IMR-90 (cell line): ENCODE measurements around the gene LRRC9. TPM values are rescaled to one million over a fixed set of nuclear protein-coding genes. Genes with fewer than 3 reads are reported as not detected.

Experiments
- ATAC-seq: fragments of 200-7000 bp; cut with Tn5 transposase; 2 replicates; pipeline ENCODE4 v1.9.1; 2020; ENCODE audit warnings: low read depth, mild to moderate bottlenecking, moderate library complexity
- BruUV-seq: library from RNA; stranded (reverse); fragments of 400-500 nt; replicated peaks from 2 replicates; lab custom pipeline; 2021; lab: Mats Ljungman, UMichigan
- CTCF ChIA-PET: fragments of 300-600 bp; formaldehyde crosslinking; extraction: SDS; loops from one replicate; lab custom pipeline; 2021; ENCODE audit warnings: antibody characterized with exemption; lab: Yijun Ruan, JAX
- POLR2A ChIA-PET: fragments of 300-600 bp; sonication (Branson Sonifier 250); formaldehyde crosslinking; loops from one replicate; lab custom pipeline; 2022; ENCODE audit warnings: antibody characterized with exemption; ENCODE audit not compliant: unreplicated experiment; lab: Charles Lee
- DNase-seq: peaks from one replicate; pipeline ENCODE4 v3.0.0; 2013
- H2AFZ ChIP-seq: replicated peaks from 2 replicates; pipeline ENCODE3; 2013; ENCODE audit warnings: low read length, mild to moderate bottlenecking; ENCODE audit not compliant: poor library complexity
- H2AK5ac ChIP-seq: 2 replicates; pipeline ENCODE4 v1.6.1; 2013; ENCODE audit warnings: low read depth, low read length, inconsistent platforms
- H2AK9ac ChIP-seq: replicated peaks from 2 replicates; pipeline ENCODE3; 2013; ENCODE audit warnings: mild to moderate bottlenecking, low read depth, low read length, moderate library complexity; ENCODE audit not compliant: poor library complexity
- H2BK120ac ChIP-seq: 2 replicates; pipeline ENCODE4 v1.6.1; 2013; ENCODE audit warnings: low read depth, low read length, inconsistent platforms
- H2BK15ac ChIP-seq: 3 replicates; pipeline ENCODE4 v1.6.1; 2013; ENCODE audit warnings: low read depth, low read length, inconsistent platforms
- H2BK20ac ChIP-seq: 2 replicates; pipeline ENCODE4 v1.6.1; 2013; ENCODE audit warnings: low read depth, mild to moderate bottlenecking, inconsistent platforms, low read length, moderate library complexity
- H2BK5ac ChIP-seq: 2 replicates; pipeline ENCODE4 v1.6.1; 2013; ENCODE audit warnings: mild to moderate bottlenecking, low read depth, low read length, inconsistent platforms; ENCODE audit not compliant: poor library complexity, severe bottlenecking
- H3K14ac ChIP-seq: replicated peaks from 2 replicates; pipeline ENCODE4 v1.6.1; 2013; ENCODE audit warnings: low read depth, low read length, inconsistent platforms
- H3K18ac ChIP-seq: 2 replicates; pipeline ENCODE4 v1.6.1; 2013; ENCODE audit warnings: low read depth, low read length, control low read depth
- H3K23ac ChIP-seq: 2 replicates; pipeline ENCODE4 v1.6.1; 2013; ENCODE audit warnings: low read depth, low read length, inconsistent platforms
- H3K27ac ChIP-seq: 2 replicates; pipeline ENCODE4 v1.5.1; 2013; ENCODE audit warnings: mild to moderate bottlenecking, control low read depth, low read length; ENCODE audit not compliant: insufficient read depth
- H3K27me3 ChIP-seq: 2 replicates; pipeline ENCODE4 v1.6.1; 2013; ENCODE audit warnings: low read length; ENCODE audit not compliant: control insufficient read depth, insufficient read depth
- H3K36me3 ChIP-seq: 2 replicates; pipeline ENCODE4 v1.6.1; 2013; ENCODE audit warnings: low read length, mixed read lengths; ENCODE audit not compliant: control insufficient read depth, insufficient read depth
- H3K4ac ChIP-seq: 2 replicates; pipeline ENCODE4 v1.6.1; 2013; ENCODE audit warnings: low read depth, low read length, inconsistent platforms
- H3K4me1 ChIP-seq: 2 replicates; pipeline ENCODE4 v1.6.1; 2013; ENCODE audit warnings: low read length, mixed read lengths; ENCODE audit not compliant: control insufficient read depth, insufficient read depth
- H3K4me2 ChIP-seq: 2 replicates; pipeline ENCODE4 v1.6.1; 2013; ENCODE audit warnings: low read depth, mild to moderate bottlenecking, control low read depth, low read length, moderate library complexity
- H3K4me3 ChIP-seq: 2 replicates; pipeline ENCODE4 v1.5.1; 2013; ENCODE audit warnings: low read depth, mild to moderate bottlenecking, control low read depth, low read length, moderate library complexity; ENCODE audit not compliant: insufficient read depth
- H3K56ac ChIP-seq: 2 replicates; pipeline ENCODE4 v1.6.1; 2013; ENCODE audit warnings: low read length, inconsistent platforms; ENCODE audit not compliant: insufficient read depth; ENCODE audit errors: extremely low read depth
- H3K79me1 ChIP-seq, 2 experiments: 2 replicates each; pipeline ENCODE4 v1.6.1; 2013; ENCODE audit warnings: low read length in 2 of 2, inconsistent platforms in 1 of 2, low read depth in 1 of 2
- H3K9ac ChIP-seq: 2 replicates; pipeline ENCODE4 v1.6.1; 2013; ENCODE audit warnings: low read depth, low read length, control low read depth
- H3K9me1 ChIP-seq: 2 replicates; pipeline ENCODE4 v1.6.1; 2013; ENCODE audit warnings: low read length, inconsistent platforms; ENCODE audit not compliant: insufficient read depth
- H3K9me3 ChIP-seq: 2 replicates; pipeline ENCODE4 v1.6.1; 2013; ENCODE audit warnings: low read length; ENCODE audit not compliant: control insufficient read depth, insufficient read depth
- H4K20me1 ChIP-seq: 2 replicates; pipeline ENCODE4 v1.6.1; 2013; ENCODE audit warnings: low read length, inconsistent platforms; ENCODE audit not compliant: insufficient read depth
- H4K5ac ChIP-seq: 2 replicates; pipeline ENCODE4 v1.6.1; 2013; ENCODE audit warnings: mild to moderate bottlenecking, low read depth, low read length, control low read depth
- H4K8ac ChIP-seq, 2 experiments: 2 replicates each; pipeline ENCODE4 v1.6.1; 2013; ENCODE audit warnings: low read depth in 2 of 2, low read length in 2 of 2, control low read depth in 1 of 2, inconsistent platforms in 1 of 2
- H4K91ac ChIP-seq: 2 replicates; pipeline ENCODE4 v1.6.1; 2013; ENCODE audit warnings: low read depth, low read length, inconsistent platforms; ENCODE audit not compliant: insufficient read depth
- BHLHE40 ChIP-seq: fragments of 150-350 bp; IDR thresholded peaks from 2 replicates; pipeline ENCODE4 v1.6.1; 2016; ENCODE audit warnings: mild to moderate bottlenecking, low read depth, low read length
- CEBPB ChIP-seq: IDR thresholded peaks from 2 replicates; pipeline ENCODE4 v1.6.1; 2012; ENCODE audit warnings: low read depth, low read length, improper control_type of control experiment
- CHD1 ChIP-seq: IDR thresholded peaks from 2 replicates; pipeline ENCODE4 v1.6.1; 2012; ENCODE audit warnings: low read depth, low read length, improper control_type of control experiment
- FOS ChIP-seq: fragments of 150-350 bp; IDR thresholded peaks from 2 replicates; pipeline ENCODE4 v1.6.1; 2016; ENCODE audit warnings: low read depth, low read length
- MAFK ChIP-seq: IDR thresholded peaks from 2 replicates; pipeline ENCODE4 v1.6.1; 2012; ENCODE audit warnings: low read depth, low read length, improper control_type of control experiment
- MAZ ChIP-seq: IDR thresholded peaks from 2 replicates; pipeline ENCODE4 v1.6.1; 2012; ENCODE audit warnings: low read depth, mild to moderate bottlenecking, low read length, improper control_type of control experiment, moderate library complexity, borderline replicate concordance
- MXI1 ChIP-seq: IDR thresholded peaks from 2 replicates; pipeline ENCODE4 v1.6.1; 2012; ENCODE audit warnings: low read depth, mild to moderate bottlenecking, low read length, moderate library complexity, borderline replicate concordance
- NFE2L2 ChIP-seq: fragments of 150-350 bp; IDR thresholded peaks from 2 replicates; pipeline ENCODE4 v1.6.1; 2016; ENCODE audit warnings: low read depth, mild to moderate bottlenecking, low read length
- POLR2A ChIP-seq: IDR thresholded peaks from 2 replicates; pipeline ENCODE4 v1.6.1; 2012; ENCODE audit warnings: mild to moderate bottlenecking, low read depth, low read length
- RAD21 ChIP-seq: IDR thresholded peaks from 2 replicates; pipeline ENCODE4 v1.6.1; 2012; ENCODE audit warnings: low read length, improper control_type of control experiment
- RCOR1 ChIP-seq: IDR thresholded peaks from 2 replicates; pipeline ENCODE4 v1.6.1; 2012; ENCODE audit warnings: mild to moderate bottlenecking, low read length, improper control_type of control experiment; ENCODE audit not compliant: insufficient replicate concordance
- RFX5 ChIP-seq: IDR thresholded peaks from 2 replicates; pipeline ENCODE4 v1.8.0; 2012; ENCODE audit warnings: low read depth, mild to moderate bottlenecking, low read length, moderate library complexity
- SMC3 ChIP-seq: fragments of 150-350 bp; IDR thresholded peaks from 2 replicates; pipeline ENCODE4 v1.6.1; 2016; ENCODE audit warnings: low read depth, mild to moderate bottlenecking, antibody characterized with exemption, low read length, moderate library complexity
- WGBS, 2 experiments: methylation state at CpG; one replicate each; pipeline versions ENCODE4 v1.1.5 to v1.1.7; 2013; ENCODE audit warnings: missing lambda C conversion rate in 2 of 2; ENCODE audit not compliant: insufficient read length in 1 of 2; ENCODE audit errors: extremely low coverage in 2 of 2; 5-methylcytosine and 5-hydroxymethylcytosine counted together
- dilution Hi-C: fragments of 300-500 bp; cut with HindIII; formaldehyde crosslinking; loops from one replicate; pipeline ENCODE4 v1.14.3; 2018; ENCODE audit warnings: low sequenced_read_pairs; ENCODE audit not compliant: unreplicated experiment
- in situ Hi-C: fragments of 300-500 bp; cut with MboI; formaldehyde crosslinking; loops from 3 replicates; pipeline ENCODE4 v1.14.3; 2019; ENCODE audit warnings: low sequenced_read_pairs, inconsistent platforms, mixed read lengths
- intact Hi-C: fragments of 100-400 bp; cut with micrococcal nuclease; formaldehyde crosslinking; loops from 2 replicates; pipeline ENCODE4 v1.10.0; 2022
- polyA plus RNA-seq, 3 experiments: library from polyadenylated mRNA; depleted of rRNA; stranded (reverse); fragments of >200 nt; gene quantifications; 2 replicates each; pipeline ENCODE4 v1.2.3, GENCODE V29; 2012; ENCODE audit warnings: low replicate concordance in 1 of 3
- total RNA-seq: library from RNA; depleted of rRNA; stranded (reverse); fragments of >200 nt; gene quantifications from 2 replicates; pipeline ENCODE4 v1.2.3, GENCODE V29; 2012
- TF ChIP-seq, protein P1 (sequence below): fragments of 150-350 bp; IDR thresholded peaks from 2 replicates; pipeline ENCODE4 v1.6.1; 2016; ENCODE audit warnings: low read depth, mild to moderate bottlenecking, low read length, moderate library complexity, borderline replicate concordance
- TF ChIP-seq, protein P2 (sequence below): conservative IDR thresholded peaks from 2 replicates; pipeline ENCODE4 v1.5.1; 2012; ENCODE audit warnings: mild to moderate bottlenecking, low read depth, low read length, improper control_type of control experiment
- TF ChIP-seq, protein P3 (sequence below): fragments of 150-350 bp; IDR thresholded peaks from 2 replicates; pipeline ENCODE4 v1.6.1; 2017; ENCODE audit warnings: mild to moderate bottlenecking, antibody characterized with exemption, low read length, low read depth

LRRC9 gene
- total and polyA plus RNA-seq, 2 of the 4 experiments (the other 2 are of a cell fraction) = not detected

DNA sequence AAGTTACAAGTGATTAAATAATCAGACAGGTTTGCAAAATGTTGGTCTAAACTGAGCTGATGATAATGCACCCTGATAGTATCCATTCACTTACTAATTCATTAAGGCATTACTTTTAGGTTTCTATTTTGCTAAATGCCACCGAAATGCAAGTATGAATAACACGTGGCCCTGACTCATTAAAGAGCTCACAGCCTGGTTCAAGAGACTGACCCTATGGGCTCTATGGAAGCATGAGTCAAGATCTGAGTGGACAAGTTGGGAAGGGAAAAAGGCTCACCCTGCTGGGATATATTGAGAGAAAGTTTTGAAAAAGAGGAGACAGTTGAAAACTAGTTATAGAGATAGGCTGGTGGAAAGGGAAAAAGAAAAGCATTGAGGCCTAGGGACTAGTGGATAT, 14.8 kb upstream of the LRRC9 start:
- H3K18ac ChIP-seq = no peak overlapping the region
- no peak overlapping the region for H2AK5ac ChIP-seq
- H2BK20ac ChIP-seq = no peak overlapping the region
- H2BK120ac ChIP-seq = no peak overlapping the region
- TF ChIP-seq MAZ = no peak
- TF ChIP-seq NFE2L2 = no peak
- TF ChIP-seq, protein P1, sequence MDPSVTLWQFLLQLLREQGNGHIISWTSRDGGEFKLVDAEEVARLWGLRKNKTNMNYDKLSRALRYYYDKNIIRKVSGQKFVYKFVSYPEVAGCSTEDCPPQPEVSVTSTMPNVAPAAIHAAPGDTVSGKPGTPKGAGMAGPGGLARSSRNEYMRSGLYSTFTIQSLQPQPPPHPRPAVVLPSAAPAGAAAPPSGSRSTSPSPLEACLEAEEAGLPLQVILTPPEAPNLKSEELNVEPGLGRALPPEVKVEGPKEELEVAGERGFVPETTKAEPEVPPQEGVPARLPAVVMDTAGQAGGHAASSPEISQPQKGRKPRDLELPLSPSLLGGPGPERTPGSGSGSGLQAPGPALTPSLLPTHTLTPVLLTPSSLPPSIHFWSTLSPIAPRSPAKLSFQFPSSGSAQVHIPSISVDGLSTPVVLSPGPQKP = no peak
- TF ChIP-seq CHD1 = no peak
- no peak for TF ChIP-seq SMC3
- no peak for TF ChIP-seq MXI1
- TF ChIP-seq FOS = no peak
- no peak for TF ChIP-seq CEBPB
- TF ChIP-seq RCOR1 = no peak
- no peak for TF ChIP-seq POLR2A
- TF ChIP-seq, protein P2, sequence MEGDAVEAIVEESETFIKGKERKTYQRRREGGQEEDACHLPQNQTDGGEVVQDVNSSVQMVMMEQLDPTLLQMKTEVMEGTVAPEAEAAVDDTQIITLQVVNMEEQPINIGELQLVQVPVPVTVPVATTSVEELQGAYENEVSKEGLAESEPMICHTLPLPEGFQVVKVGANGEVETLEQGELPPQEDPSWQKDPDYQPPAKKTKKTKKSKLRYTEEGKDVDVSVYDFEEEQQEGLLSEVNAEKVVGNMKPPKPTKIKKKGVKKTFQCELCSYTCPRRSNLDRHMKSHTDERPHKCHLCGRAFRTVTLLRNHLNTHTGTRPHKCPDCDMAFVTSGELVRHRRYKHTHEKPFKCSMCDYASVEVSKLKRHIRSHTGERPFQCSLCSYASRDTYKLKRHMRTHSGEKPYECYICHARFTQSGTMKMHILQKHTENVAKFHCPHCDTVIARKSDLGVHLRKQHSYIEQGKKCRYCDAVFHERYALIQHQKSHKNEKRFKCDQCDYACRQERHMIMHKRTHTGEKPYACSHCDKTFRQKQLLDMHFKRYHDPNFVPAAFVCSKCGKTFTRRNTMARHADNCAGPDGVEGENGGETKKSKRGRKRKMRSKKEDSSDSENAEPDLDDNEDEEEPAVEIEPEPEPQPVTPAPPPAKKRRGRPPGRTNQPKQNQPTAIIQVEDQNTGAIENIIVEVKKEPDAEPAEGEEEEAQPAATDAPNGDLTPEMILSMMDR = no peak
- no peak for TF ChIP-seq RFX5
- no peak for TF ChIP-seq BHLHE40
- no peak for TF ChIP-seq MAFK
- TF ChIP-seq, protein P3, sequence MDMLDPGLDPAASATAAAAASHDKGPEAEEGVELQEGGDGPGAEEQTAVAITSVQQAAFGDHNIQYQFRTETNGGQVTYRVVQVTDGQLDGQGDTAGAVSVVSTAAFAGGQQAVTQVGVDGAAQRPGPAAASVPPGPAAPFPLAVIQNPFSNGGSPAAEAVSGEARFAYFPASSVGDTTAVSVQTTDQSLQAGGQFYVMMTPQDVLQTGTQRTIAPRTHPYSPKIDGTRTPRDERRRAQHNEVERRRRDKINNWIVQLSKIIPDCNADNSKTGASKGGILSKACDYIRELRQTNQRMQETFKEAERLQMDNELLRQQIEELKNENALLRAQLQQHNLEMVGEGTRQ = no peak
- no peak for TF ChIP-seq RAD21
- H4K5ac ChIP-seq = no peak overlapping the region
- no CpG with 5 or more reads among the region's 2 CpGs for WGBS, 2 experiments
- no peak overlapping the region for H3K23ac ChIP-seq
- no peaks in the 10 kb centered on the region for H3K9me3 ChIP-seq
- POLR2A ChIA-PET = no interaction called here
- H3K27ac ChIP-seq = no peak overlapping the region
- H3K4ac ChIP-seq = no peak overlapping the region
- H3K4me3 ChIP-seq = no peak overlapping the region
- no peak overlapping the region for H2AK9ac ChIP-seq
- H3K4me1 ChIP-seq = no peaks in the 10 kb centered on the region
- no peak overlapping the region for H4K8ac ChIP-seq
- H2BK5ac ChIP-seq = no peak overlapping the region
- no peaks in the 10 kb centered on the region for H3K36me3 ChIP-seq
- no peaks in the 10 kb centered on the region for H3K9me1 ChIP-seq
- H3K14ac ChIP-seq = no peak overlapping the region
- no peak overlapping the region for H4K91ac ChIP-seq
- intact Hi-C loops = no loop called here
- no peak overlapping the region for H3K9ac ChIP-seq
- H4K20me1 ChIP-seq = no peaks in the 10 kb centered on the region
- H2AFZ ChIP-seq = no peak overlapping the region
- no peak overlapping the region for H3K4me2 ChIP-seq
- in situ Hi-C loops = no loop called here
- DNase-seq (peak; percentile 13), ATAC-seq (no peak)
- no peaks in the 10 kb centered on the region for H3K27me3 ChIP-seq
- no peak overlapping the region for H2BK15ac ChIP-seq
- dilution Hi-C loops = no loop called here
- H3K79me1 ChIP-seq = no peaks in the 10 kb centered on the region
- H3K56ac ChIP-seq = no peak overlapping the region
- no TSS peak for BruUV-seq
- CTCF ChIA-PET = interaction anchor here (0.6 kb wide), 1 partner anchor 1991 kb away, joined by 3 read pairs; no protein-coding TSS in a partner anchor
